Thyroid gland (tissue), 4 donors: ENCODE data around the gene FAM9A.
"Not testable (repeated sequence)": the region's sequence is repeated elsewhere in the genome, so short reads cannot be mapped to it uniquely, and the experiment has no call there.

Experiments used
- POLR2A ChIP-seq, 2 donors: fragments of 450-650 bp; IDR thresholded peaks; one replicate each; pipeline ENCODE4 v1.6.1; 2017; ENCODE audit warnings: antibody characterized with exemption in 2 of 2, mild to moderate bottlenecking in 2 of 2, moderate library complexity in 1 of 2
- TF ChIP-seq, protein P1 (sequence below), 6 experiments: fragments of 200-600 bp in 3 of 6; fragments of 450-650 bp in 3 of 6; sonication (generic) in 3 of 6; IDR thresholded peaks; one replicate each; pipeline ENCODE4 v1.5.1; 2016 to 2019; ENCODE audit warnings: antibody characterized with exemption in 6 of 6, mild to moderate bottlenecking in 2 of 6, inconsistent platforms in 1 of 6, moderate library complexity in 1 of 6

DNA sequence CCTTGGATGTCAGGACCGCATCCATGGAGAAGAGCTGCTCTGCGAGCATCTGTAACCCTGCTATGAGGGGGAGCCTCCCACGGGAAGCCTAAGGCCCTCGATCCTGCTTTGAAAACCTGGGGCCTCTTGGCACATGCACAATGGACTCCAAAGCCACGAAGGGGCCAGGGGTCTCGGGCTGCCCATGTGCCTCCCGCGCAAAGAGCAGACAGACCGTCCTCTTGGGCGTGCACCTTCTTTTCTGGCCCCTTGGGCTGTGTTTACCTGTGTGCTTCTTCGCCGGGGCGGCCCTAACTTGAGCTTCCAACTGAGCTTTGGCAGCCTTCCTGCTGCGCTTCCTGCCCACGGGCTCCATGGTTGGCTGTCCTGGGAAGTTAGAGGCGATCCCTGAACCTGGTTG, 2.5 kb downstream of the FAM9A start:
- TF ChIP-seq, protein P1, sequence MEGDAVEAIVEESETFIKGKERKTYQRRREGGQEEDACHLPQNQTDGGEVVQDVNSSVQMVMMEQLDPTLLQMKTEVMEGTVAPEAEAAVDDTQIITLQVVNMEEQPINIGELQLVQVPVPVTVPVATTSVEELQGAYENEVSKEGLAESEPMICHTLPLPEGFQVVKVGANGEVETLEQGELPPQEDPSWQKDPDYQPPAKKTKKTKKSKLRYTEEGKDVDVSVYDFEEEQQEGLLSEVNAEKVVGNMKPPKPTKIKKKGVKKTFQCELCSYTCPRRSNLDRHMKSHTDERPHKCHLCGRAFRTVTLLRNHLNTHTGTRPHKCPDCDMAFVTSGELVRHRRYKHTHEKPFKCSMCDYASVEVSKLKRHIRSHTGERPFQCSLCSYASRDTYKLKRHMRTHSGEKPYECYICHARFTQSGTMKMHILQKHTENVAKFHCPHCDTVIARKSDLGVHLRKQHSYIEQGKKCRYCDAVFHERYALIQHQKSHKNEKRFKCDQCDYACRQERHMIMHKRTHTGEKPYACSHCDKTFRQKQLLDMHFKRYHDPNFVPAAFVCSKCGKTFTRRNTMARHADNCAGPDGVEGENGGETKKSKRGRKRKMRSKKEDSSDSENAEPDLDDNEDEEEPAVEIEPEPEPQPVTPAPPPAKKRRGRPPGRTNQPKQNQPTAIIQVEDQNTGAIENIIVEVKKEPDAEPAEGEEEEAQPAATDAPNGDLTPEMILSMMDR (IDR thresholded peaks at IDR 0.05): not testable (repeated sequence)
- not testable (repeated sequence) for TF ChIP-seq POLR2A (IDR thresholded peaks at IDR 0.05)
